ENCODE measurements around the gene CCDC57.
A peak's percentile ranks its signal among the peaks of the same experiment; 100 is the strongest.

Gene CCDC57

DNA sequence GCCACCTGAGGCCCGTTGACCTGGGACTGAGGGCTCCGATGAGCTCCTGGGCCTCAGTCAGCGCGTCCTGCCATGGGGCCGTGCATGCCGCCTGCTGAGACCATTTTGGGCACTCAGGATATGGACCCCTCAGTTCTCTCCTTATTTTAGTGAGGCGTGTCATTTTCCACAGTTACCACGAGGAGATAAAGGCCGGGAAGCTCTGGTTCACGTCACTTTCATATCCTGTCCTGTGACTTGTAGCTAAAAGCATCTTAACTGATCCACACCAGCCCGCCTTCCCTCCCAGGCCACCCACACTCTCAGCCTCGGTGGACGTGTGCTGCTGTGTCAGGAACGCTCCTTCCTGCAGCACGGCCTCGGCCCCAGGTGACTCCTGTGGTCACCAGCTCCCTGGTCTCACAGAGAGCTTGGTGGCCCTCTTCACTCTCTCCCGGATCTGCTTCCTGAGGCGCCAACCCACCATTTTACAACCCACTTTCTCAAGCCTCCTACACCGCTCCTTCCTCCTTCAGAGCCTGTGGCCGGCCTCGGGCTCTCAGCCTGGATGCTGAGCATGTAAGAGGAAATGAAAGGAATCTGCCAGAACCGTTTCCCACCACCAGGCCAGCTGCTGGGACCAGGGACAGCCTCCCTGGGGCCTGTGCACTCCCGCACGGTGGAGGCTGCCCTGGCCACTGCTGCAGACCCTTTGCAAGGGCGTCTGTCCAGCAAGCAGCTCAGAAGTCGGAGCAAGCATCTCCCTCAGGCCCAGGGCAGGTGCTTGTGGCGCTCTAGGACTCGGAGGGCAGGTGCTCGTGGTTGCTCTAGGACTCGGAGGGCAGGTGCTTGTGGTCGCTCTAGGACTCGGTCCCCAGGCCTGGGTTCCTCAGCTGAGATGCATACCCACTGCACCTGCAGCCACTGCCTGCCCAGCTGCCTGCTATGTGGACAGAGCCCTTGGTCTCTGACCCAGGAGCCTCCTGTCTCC lies 90.7 kb downstream of the CCDC57 start:
- no peak for DNase-seq (ENCODE audit: low spot score)

GRCh38 chr17:82121246-82121645 lies 91.4 kb downstream of the CCDC57 start:
- no peak for DNase-seq (ENCODE audit: low spot score)

- DNase-seq (ENCODE audit: low spot score), result peak; percentile 41
Observed at GRCh38 chr17:82120148-82120547, 92.5 kb downstream of the CCDC57 start.

DNA sequence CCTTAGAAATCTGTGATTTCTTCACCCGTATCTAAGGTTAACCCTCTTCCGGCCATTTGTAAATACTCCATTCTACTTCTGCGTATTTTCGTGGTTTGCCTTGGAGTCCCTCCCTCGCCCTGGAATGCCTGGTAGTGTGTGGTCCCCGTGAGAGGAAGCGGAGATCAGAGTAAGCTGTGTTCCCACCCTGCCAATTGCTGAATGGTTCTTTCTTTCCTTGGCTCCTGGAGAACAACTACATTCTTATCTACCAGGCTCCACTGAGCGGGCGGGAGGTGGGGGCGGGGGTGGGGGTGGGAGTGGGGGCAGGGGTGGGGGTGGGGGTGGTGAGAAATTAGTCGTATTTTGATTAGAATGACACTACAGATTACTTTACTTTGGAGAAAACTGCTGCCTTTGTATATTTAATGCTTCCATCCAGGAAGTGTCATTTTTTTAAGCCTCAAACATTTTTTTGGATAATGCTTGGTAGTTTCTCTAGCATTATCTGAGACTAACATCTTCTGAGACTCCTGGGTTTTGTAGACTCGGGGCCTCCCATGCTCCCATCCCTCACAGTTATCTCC lies 93.7 kb downstream of the CCDC57 start:
- DNase-seq (ENCODE audit: low spot score), result no peak

GRCh38 chr17:82118168-82118814 lies 94.4 kb downstream of the CCDC57 start:
- DNase-seq (ENCODE audit: low spot score), result no peak

- no peak for DNase-seq (ENCODE audit: low spot score)
Observed at GRCh38 chr17:82117139-82118090, 95.2 kb downstream of the CCDC57 start.

GRCh38 chr17:82116246-82116645 lies 96.4 kb downstream of the CCDC57 start:
- no peak for DNase-seq (ENCODE audit: low spot score)

GRCh38 chr17:82114872-82115271 lies 97.8 kb downstream of the CCDC57 start:
- no peak for DNase-seq (ENCODE audit: low spot score)

GRCh38 chr17:82114447-82114846 lies 98.2 kb downstream of the CCDC57 start:
- no peak for DNase-seq (ENCODE audit: low spot score)

GRCh38 chr17:82113941-82114340 lies 98.7 kb downstream of the CCDC57 start:
- no peak for DNase-seq (ENCODE audit: low spot score)

DNA sequence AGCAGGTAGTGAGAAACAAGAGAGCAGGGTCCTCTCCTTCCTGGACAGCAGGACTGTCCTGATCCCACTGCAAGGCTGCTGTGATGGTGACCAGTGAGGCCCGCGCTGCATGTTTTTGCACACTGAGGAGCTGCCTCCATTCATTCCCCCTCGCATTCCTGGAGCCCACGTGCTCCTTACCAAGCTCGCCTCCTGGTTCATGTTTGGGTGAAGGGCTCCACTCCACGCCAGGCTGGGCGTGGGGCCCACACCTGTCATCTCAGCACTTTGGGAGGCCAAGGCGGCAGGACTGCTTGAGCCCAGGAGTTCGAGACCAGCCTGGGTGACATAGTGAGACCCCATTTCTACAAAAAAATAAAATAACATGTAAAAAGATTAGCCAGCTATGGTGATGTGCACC lies 99.2 kb downstream of the CCDC57 start:
- no peak for DNase-seq (ENCODE audit: low spot score)

DNA sequence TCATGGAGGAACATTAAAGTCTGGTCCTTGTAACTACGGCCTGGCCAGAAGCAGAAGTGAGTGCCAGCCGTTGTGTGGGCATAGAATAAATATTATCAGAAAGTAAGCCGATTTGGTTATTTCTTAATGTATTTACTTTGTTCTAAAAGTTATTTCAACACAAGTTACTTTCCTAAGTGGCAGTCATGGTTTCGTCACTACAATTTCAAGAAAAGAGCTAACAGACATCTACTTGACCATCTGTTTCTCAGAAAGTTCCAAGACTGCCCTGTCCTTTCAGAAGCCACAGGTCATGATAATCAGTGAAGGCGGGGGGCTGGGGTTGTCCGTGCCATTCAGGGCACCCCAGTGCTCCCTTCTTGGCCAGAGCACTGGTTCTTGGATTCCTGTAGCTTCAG lies 99.7 kb downstream of the CCDC57 start:
- no peak for DNase-seq (ENCODE audit: low spot score)

- DNase-seq (ENCODE audit: low spot score), result no peak
Observed at GRCh38 chr17:82112181-82112913, 100.3 kb downstream of the CCDC57 start.

- no peak for DNase-seq (ENCODE audit: low spot score)
Observed at GRCh38 chr17:82110298-82110697, 102.3 kb downstream of the CCDC57 start.

GRCh38 chr17:82108961-82109475 lies 103.6 kb downstream of the CCDC57 start:
- DNase-seq (ENCODE audit: low spot score), result no peak

GRCh38 chr17:82108496-82108945 lies 104.1 kb downstream of the CCDC57 start:
- no peak for DNase-seq (ENCODE audit: low spot score)

DNA sequence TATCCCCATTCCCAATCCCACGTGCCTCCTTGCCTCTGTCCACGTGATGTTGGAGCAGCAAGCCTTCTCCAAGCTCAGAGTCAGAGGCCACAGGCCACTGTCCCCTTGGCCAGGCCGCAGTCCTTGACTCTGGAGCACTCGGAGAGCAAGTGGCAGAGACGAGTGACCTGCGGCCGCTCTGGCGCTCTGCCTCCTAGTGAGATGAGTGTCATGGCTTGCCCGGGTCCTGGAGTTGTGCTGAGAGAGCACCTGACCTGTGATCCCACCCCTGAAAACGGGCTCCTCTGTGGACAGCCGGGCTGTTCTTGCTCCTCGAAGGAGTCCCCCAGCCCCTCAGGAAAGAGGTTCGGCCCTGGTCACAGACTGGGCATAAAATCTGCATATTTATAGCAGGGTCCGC lies 104.6 kb downstream of the CCDC57 start:
- DNase-seq (ENCODE audit: low spot score), result no peak

DNA sequence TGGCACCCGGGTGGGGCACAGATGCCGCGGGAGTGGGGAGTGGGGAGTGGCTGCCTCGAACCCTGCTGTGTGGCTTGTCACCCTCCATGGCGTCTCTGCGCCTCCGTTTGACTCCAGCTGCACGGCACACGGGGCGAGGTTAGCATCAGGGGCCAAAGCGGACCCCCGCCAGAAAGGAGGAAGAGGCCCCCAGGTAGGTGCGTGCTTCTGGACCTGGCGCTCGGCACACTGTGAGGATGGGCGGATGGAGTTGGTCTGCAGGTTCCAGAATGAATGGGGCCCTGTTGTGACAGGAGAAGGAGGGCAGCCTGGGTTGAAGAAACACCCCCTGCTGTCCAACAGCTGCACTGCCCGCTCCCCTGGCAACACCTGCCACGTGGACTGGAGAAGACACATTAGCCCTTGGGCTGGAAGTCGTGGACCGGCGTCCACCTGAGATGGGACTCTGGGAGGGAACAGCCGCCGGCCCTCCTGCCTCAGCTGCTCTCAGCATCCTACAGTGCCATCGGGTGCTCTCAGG lies 105.2 kb downstream of the CCDC57 start:
- no peak for DNase-seq (ENCODE audit: low spot score)

DNA sequence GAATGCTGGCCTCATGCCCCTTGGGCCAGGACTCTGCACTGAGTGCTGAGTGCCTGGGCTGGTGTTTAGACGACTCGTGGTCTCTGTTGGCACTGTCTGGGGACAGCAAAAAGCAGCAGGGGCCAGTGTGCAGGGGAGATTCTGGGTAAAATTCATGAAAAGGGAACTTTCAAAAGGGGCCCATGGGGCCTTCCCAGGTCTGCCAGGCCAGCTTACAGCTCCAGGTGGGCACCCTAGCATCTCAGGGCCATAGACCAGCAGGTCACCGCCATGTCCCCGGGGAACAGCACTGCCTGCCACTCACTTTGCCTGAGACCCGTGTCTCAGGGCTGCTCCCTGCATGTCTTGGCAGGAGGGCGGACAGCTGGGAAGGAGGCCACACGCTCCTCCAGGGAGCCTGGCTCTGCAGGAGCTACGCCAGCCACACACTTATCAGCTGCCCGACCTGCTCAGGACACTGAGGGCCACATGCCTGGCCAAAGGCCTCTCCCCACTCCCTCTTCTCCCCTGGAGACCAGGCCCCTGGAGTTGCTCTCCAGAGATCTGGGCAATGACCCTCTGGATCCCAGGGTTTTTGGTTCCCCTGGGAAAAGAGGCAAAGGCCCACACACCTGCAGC lies 105.8 kb downstream of the CCDC57 start:
- DNase-seq (ENCODE audit: low spot score), result no peak

All from RKO (cell line).